ENCODE results near the gene CRYBA1.

The CRYBA1 gene

DNA sequence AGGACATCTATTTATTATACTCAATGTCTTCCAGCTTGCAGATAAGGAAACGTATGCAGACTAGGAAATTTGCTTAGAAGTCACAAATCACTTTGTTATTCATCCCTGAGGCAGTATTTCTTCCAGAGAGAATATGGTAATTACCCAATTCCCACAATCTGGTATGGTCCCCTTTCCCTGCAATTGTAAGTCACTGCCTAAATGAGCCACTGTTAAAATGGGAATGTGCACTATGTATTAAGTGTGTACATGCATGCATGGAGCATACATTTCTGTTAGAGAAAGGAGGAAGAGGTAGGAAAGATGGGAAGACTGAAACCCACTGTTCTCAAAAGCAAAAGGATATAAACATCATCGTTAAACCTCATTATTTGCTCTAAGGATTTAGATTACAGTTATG is 37.3 kb downstream of the CRYBA1 start:
- no peak for DNase-seq

- DNase-seq, result no peak
These were observed 43.2 kb downstream of the CRYBA1 start for GRCh38 chr17:29289852-29290251.

- DNase-seq, result peak; percentile 44
These were observed 44.6 kb downstream of the CRYBA1 start for GRCh38 chr17:29291163-29291752.

DNA sequence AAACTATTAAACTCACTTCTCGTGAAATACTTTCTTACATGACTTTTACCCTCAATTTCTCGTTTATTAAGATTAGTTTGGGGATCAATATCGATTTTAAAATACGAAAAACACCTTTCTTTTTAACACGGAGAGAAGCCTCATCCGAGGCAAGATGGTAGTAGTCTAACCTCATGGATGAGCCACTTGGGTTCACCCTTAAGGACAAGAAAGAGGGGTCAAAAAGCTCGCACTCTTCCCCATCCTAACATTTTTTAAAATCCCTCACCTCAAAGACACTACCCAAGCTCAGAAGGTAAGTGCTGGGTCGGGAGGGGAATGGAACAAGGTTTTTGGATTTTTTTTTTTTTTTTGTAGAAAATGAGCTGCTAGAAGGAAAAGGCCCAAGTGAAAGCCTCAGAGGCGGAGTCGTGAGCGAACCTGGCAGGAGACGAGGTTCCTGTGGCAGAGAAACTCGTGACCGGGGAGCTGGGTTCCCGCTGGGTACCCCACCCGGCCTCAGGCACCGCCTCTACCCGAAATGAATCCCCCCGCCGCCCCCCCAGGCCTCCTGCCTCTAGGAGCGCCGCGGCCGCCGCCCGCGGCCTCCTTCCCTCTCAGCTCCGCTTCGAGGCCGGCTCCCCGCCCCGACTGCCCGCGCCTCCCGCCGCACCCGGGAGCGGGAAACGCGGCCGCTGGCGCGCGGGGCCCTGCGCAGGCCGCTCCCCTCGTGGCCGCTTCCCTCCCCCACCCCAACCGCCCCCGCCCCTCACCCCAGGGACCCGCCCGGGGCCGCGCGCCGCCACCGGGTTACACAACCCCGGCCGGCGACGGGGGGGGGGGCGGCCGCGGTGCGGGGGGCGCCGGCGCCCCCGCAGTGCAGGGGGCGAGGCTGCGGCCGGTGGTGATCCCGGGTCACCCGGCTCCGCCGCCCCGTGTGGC is 45.7 kb downstream of the CRYBA1 start:
- DNase-seq, result peak; percentile 42

DNA sequence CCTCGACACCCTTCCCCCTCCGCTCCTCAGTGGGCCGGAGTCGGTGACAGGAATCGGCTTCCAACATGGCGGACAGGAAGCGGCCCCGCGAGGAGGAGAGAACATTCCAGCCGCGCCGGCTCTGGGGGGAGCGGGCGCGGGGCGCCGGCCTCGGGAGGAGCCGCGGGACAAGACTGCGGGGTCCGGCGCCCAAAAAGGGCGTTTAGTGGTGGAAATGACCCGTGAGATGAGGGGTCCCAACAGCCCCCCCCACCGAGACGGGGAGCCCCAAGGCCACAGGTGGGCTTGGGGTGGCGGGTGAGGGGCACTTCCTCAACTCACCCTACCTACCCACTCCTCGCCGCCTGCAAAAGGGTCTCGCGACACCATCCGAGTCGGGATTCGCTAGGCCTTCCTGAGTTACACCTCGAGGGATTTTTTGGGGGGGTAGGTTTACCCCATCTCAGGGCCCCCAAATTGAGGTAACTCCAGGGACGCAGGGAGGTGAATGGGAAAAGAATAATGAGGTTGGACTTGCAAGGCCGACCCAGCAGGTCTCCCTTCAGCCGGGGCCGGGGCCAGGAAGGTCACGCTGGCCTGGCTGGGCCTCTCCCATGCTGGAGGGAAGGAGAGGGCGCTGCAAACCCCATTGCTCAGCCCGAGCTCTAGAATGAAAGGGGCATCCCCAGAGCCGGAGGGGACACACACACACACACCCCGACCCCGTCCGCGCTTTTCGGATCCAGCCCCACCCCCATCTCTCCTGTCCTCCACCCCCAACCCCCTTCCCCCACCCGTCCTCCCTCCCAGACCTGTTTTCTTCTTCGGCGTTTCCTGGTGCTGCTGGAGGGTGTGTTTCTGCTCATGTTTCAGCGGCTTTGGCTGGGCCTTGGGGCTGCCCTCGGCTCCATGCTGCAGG is 46.6 kb downstream of the CRYBA1 start:
- DNase-seq, result peak; percentile 62

DNA sequence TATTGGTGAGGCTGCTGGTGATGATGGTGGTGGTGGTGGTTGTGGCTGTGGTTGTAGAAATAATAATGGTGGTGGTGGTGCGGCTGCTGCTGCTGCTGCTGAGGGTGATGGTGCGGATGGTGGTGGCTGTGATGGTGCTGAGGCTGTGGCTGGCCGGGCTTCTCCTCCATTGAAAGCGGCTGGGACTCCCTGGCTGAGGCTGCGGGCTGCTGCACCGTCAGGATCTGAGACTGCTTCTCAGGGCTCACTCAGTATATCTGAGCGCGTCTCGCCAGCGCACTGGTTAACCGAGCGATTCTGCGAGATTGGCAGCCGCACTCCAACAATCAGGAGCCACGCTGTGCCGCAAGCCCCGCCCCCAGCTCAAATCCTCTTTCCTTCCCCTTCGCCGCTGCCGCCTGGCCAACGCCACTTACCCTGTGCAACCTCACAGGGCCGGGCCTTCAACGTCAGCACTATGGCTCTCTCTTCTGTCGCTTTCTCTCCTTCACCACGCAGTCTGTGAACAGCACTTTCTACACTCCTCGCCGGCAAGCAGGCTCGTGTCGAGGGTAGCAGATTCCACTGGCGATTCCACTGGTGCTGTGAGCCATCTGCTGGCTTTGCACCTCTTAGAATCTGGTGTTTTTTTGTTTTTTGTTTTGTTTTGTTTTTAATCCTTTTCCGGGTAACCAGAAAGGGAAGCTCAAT is 47.4 kb downstream of the CRYBA1 start, which contains the start of gene NUFIP2:
TSS of gene NUFIP2 (minus strand) at position 259 of the 690 bp plus-strand sequence. CDS start at position 170, 89 bp downstream.
- peak; percentile 98 for DNase-seq

GRCh38 chr17:29294580-29294900 is 47.9 kb downstream of the CRYBA1 start:
- no peak for DNase-seq

DNA sequence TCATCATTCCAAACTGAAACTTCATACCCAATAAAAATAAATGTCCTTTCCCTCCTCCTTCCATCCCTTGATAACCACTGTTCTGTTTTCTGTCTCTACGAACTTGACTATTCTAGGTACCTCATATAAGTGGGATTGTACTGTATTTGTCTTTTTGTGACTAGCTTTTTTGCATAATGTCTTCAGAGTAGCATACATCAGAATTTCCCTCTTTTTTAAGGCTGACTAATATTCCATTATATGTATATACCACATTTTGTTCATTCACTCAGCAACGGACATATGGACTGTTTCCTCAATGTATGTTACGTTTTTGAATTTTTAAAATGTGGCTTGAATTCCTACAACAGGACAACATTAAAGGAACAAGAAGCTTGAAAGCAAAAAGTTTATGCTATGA is 48.8 kb downstream of the CRYBA1 start:
- DNase-seq, result no peak

GRCh38 chr17:29299031-29299430 is 52.4 kb downstream of the CRYBA1 start:
- DNase-seq, result no peak

DNA sequence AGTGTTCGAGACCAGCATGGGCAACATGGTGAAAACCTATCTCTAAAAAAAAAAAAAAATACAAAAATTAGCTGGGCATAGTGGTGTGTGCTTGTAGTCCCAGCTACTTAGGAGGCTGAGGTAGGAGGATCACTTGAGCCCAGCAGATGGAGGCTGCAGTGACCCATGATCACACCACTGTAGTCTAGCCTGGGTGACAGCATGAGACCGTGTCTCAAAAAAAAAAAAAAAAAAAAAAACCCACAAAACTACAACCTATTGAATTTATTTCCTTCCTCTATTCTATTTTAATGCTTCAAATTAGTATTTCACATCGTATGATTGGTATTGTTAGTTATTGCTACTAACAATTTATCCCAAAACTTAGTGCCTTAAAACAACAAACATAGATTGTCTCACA is 56.7 kb downstream of the CRYBA1 start:
- DNase-seq, result no peak

All from NCI-H1092 treated with DMSO at 0.1 percent for 48 hours (cell line).